ENCODE results near the gene CLIP3. TPM values are rescaled to one million over a fixed set of nuclear protein-coding genes. Genes with fewer than 3 reads are reported as not detected.

CLIP3 gene
- total and polyA plus RNA-seq, 2 donors (not counting 1 experiment from before 2014, with no cell fraction given): 0.42 to 1.3 TPM

GRCh38 chr19:35977446-35978222 is 55.0 kb downstream of the CLIP3 start:
- Histone ChIP-seq H3K9me3 (ENCODE audit: control extremely low read depth in 1 of 3, control insufficient read depth in 2 of 3, insufficient read depth in 1 of 3, low read length in 2 of 3) (no peaks in the 10 kb centered on the region), H3K4me2 (replicated peaks; ENCODE audit: low read depth, low read length, poor library complexity, severe bottlenecking) (no peak overlapping the region), H4K20me1 (ENCODE audit: control insufficient read depth, insufficient read depth, low read length, poor library complexity, severe bottlenecking) (no peaks in the 10 kb centered on the region), H3K4me3 (ENCODE audit: control extremely low read depth in 1 of 5, extremely low read depth in 1 of 5, insufficient read depth in 1 of 5, low read depth in 2 of 5, low read length in 4 of 5) (no peak overlapping the region), H3K27me3 (replicated peaks in 1 of 4; ENCODE audit: control extremely low read depth in 1 of 4, control insufficient read depth in 3 of 4, insufficient read depth in 4 of 4, low read length in 3 of 4) (peaks cover 0 to 12% (median 0%) of the 10 kb centered on the region in 4 experiments), H3K4me1 (ENCODE audit: control insufficient read depth in 2 of 2, insufficient read depth in 2 of 2, low read length in 2 of 2) (no peaks in the 10 kb centered on the region), H3K79me2 (ENCODE audit: control insufficient read depth, insufficient read depth, low read length) (no peaks in the 10 kb centered on the region), H3K36me3 (replicated peaks in 1 of 2; ENCODE audit: control extremely low read depth in 1 of 2, control insufficient read depth in 1 of 2, extremely low read depth in 1 of 2, insufficient read depth in 2 of 2, low read length in 1 of 2) (no peaks in the 10 kb centered on the region), H3K27ac (ENCODE audit: low read length in 2 of 2) (no peak overlapping the region), H2AFZ (ENCODE audit: insufficient read depth, low read depth, low read length, poor library complexity, severe bottlenecking) (no peak overlapping the region), H3K9ac (ENCODE audit: low read length) (no peak overlapping the region)
- Mint-ChIP-seq H3K9me3 (ENCODE audit: insufficient read depth) (no peaks in the 10 kb centered on the region), H3K4me1 (no peaks in the 10 kb centered on the region), H3K27ac (no peak overlapping the region), H3K4me3 (no peak overlapping the region), H3K27me3 (peaks cover 39% of the 10 kb centered on the region)
- no peak for TF ChIP-seq EZH2 (IDR thresholded peaks at IDR 0.05; ENCODE audit: borderline replicate concordance, insufficient read depth, low read depth, low read length, poor library complexity, severe bottlenecking)
- peak; percentile 30 for TF ChIP-seq CTCF (IDR thresholded peaks at IDR 0.05)
- intact Hi-C loops (cut with micrococcal nuclease): no loop called here
- 46% methylated on average over 12 of the region's 14 CpGs for WGBS (ENCODE audit: insufficient coverage)
- ATAC-seq (ENCODE audit: low read depth) (peak; percentile 28), DNase-seq (no peak)
- ChIA-PET POLR2A (no interaction called here), CTCF (no interaction called here)

GRCh38 chr19:35975608-35976214 is 57.0 kb downstream of the CLIP3 start:
- no peak overlapping the region for H2AFZ ChIP-seq (ENCODE audit: insufficient read depth, low read depth, low read length, poor library complexity, severe bottlenecking)
- H3K27me3 ChIP-seq (replicated peaks in 1 of 4; ENCODE audit: control extremely low read depth in 1 of 4, control insufficient read depth in 3 of 4, insufficient read depth in 4 of 4, low read length in 3 of 4): peaks cover 0 to 12% (median 0%) of the 10 kb centered on the region in 4 experiments
- H3K4me1 ChIP-seq (ENCODE audit: control insufficient read depth in 2 of 2, insufficient read depth in 2 of 2, low read length in 2 of 2): no peaks in the 10 kb centered on the region
- Mint-ChIP-seq H3K27ac (no peak overlapping the region), H3K9me3 (ENCODE audit: insufficient read depth) (no peaks in the 10 kb centered on the region), H3K27me3 (peaks cover 32% of the 10 kb centered on the region), H3K4me3 (no peak overlapping the region), H3K4me1 (no peaks in the 10 kb centered on the region)
- no peaks in the 10 kb centered on the region for H3K79me2 ChIP-seq (ENCODE audit: control insufficient read depth, insufficient read depth, low read length)
- no peak overlapping the region for H3K9ac ChIP-seq (ENCODE audit: low read length)
- WGBS (ENCODE audit: insufficient coverage): 13% methylated on average over 1 of the region's 5 CpGs
- no peaks in the 10 kb centered on the region for H4K20me1 ChIP-seq (ENCODE audit: control insufficient read depth, insufficient read depth, low read length, poor library complexity, severe bottlenecking)
- intact Hi-C loops (cut with micrococcal nuclease): no loop called here
- no peaks in the 10 kb centered on the region for H3K9me3 ChIP-seq (ENCODE audit: control extremely low read depth in 1 of 3, control insufficient read depth in 2 of 3, insufficient read depth in 1 of 3, low read length in 2 of 3)
- H3K27ac ChIP-seq (ENCODE audit: low read length in 2 of 2): no peak overlapping the region
- no peak overlapping the region for H3K4me3 ChIP-seq (ENCODE audit: control extremely low read depth in 1 of 5, extremely low read depth in 1 of 5, insufficient read depth in 1 of 5, low read depth in 2 of 5, low read length in 4 of 5)
- DNase-seq (no peak), ATAC-seq (ENCODE audit: low read depth) (no peak)
- H3K36me3 ChIP-seq (replicated peaks in 1 of 2; ENCODE audit: control extremely low read depth in 1 of 2, control insufficient read depth in 1 of 2, extremely low read depth in 1 of 2, insufficient read depth in 2 of 2, low read length in 1 of 2): no peaks in the 10 kb centered on the region
- TF ChIP-seq CTCF (IDR thresholded peaks at IDR 0.05): no peak
- no peak for TF ChIP-seq EZH2 (IDR thresholded peaks at IDR 0.05; ENCODE audit: borderline replicate concordance, insufficient read depth, low read depth, low read length, poor library complexity, severe bottlenecking)
- CTCF ChIA-PET: no interaction called here
- POLR2A ChIA-PET: no interaction called here
- no peak overlapping the region for H3K4me2 ChIP-seq (replicated peaks; ENCODE audit: low read depth, low read length, poor library complexity, severe bottlenecking)

All from B cell (primary cell).